Stimulated activated CD4-positive, alpha-beta T cell treated with anti-CD3 and anti-CD28 coated beads, Interleukin-15, amount 100 ng/mL, for 1 hour (primary cell): ENCODE results near the gene APOL4.
"Not testable (repeated sequence)": the region's sequence is repeated elsewhere in the genome, so short reads cannot be mapped to it uniquely, and the experiment has no call there.

Experiments
- DNase-seq, 2 donors: peaks; one replicate each; pipeline ENCODE4 v3.0.0-alpha.2; 2020; ENCODE audit warnings: low read depth in 1 of 2, low spot score in 1 of 2

Gene APOL4

DNA sequence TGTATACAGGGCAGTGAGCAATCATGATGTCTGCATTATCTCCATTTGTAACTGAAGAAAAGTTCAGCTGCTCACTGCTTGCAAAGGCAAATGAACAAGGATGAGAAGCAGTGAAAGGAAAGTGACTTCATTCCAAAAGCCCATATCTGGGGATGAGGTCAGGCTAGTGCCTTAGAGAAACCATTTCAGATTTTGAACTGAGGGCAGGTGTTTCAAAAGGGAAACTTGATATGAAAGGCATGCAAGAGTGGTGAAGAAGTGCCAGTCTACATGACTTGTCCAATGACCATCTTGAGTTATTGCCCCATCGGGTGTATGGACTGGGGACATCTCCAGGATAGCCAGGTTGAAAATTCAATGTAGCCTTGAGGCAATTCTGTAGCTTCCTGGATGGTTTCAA lies 7.3 kb upstream of the APOL4 start:
- DNase-seq, result no peak

GRCh38 chr22:36208162-36208765 lies 6.7 kb upstream of the APOL4 start:
- DNase-seq, result no peak

- no peak for DNase-seq
These were observed 4.6 kb upstream of the APOL4 start for GRCh38 chr22:36206255-36206654.

GRCh38 chr22:36205573-36205972 lies 4.0 kb upstream of the APOL4 start:
- not testable (repeated sequence) for DNase-seq

DNA sequence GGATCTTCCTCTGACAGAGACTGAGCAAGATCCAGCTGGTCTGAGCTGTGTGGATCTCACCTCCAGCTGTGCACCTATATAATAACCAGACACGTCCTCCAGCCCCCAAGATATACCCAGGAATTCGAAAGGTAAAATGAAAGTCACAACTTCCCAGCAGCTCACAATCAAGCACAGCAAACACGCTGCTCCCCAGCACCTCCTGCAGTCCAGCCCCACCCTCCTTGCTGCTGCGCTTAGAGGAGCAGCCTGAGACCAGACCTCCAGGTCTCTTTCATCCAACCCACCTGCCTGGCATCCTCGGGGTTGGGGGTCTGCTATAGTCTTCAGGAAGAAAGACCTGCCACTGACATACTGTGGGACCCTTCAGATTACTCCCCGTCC lies 3.0 kb upstream of the APOL4 start:
- DNase-seq, result no peak

GRCh38 chr22:36204001-36204631 lies 2.5 kb upstream of the APOL4 start:
- no peak for DNase-seq

DNA sequence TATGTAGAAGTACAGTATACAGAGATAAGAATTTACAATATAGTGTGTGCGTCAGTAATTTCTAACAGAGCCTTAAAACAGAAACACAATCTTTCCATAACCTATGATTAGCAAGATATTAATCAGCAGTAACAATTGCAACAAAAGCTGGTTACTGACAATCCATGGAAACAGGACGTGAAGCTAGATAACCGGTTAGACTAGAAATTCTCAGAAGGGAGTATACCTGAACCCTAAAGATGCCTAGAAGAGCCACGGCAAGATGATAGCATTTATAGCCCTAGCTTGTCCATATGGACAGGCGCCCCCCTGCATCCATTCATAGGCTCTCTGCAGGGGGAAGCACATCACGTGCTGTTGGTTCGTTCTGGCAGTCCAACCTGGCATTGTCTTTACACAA lies 1.8 kb upstream of the APOL4 start:
- not testable (repeated sequence) for DNase-seq

- not testable (repeated sequence) for DNase-seq
These were observed 1.3 kb upstream of the APOL4 start for GRCh38 chr22:36202906-36203305.

- not testable (repeated sequence) for DNase-seq
These were observed 584 bp downstream of the APOL4 start for GRCh38 chr22:36201025-36201424.

DNA sequence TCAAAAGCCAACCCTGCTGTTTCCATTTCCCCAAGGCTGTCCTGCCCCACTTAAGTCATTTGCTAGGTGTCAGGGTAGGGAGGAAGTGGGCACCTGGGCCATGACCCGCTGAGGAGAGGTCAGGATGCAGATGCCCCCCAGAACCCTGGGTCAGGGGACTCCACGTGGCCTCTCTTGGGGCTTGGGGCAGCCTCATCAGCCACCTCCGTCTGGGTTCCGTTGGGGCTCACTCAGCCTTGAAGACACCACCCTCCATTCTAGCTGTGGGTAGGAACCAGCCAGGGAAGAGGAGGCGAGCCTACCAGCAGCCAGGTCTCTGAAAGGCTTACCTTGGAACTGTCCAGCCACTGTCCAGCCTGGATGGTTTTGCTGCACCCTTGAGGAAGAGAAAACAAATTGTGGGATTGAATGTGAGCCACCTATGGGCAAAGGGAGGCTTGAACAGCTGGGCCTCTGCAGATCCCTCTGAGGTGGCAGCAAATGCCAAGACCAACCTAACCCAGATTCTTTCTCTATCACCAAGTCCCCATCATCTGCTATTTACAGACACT lies 2.5 kb downstream of the APOL4 start:
- no peak for DNase-seq

DNA sequence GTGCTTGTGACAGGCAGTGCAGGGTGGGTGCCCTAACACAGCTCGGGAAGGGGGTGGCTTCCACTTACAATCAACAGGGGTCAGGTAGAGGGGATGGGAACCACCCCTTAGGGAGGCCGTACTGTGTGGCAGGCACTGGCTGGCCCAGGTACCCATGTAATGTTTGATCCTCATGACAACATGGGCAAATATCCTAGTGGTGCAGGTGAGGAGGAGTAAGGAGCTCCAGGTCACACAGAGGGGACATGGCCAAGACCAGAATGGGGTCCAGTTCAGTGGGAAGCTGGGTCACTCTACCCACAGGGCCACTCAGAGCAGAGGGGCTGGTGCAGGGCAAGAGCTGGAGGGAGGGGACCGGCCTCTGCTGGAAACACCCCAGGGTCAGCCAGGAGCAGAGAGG lies 3.1 kb downstream of the APOL4 start:
- DNase-seq, result no peak

- DNase-seq, result no peak
These were observed 4.0 kb downstream of the APOL4 start for GRCh38 chr22:36197514-36198146.

DNA sequence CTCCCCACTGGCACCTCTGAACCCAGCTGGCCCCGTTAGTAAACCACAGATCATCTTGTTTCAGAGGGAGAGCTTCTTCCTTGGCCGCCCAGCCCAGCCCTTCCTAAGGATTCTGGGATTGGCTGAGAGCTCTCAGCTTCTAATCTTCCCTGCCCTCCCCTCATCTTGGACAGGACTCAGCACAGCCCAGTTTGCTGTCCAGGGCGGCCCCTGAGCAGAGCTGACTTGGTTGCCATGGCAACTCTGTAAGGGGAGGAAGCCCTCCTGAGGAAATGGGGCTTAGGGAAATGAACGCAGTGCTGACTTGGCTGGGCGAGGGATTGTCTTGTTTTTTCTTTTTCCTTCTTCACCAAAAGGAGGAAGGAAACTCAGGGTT lies 4.6 kb downstream of the APOL4 start:
- DNase-seq, result no peak

- no peak for DNase-seq
These were observed 5.2 kb downstream of the APOL4 start for GRCh38 chr22:36196254-36197064.

DNA sequence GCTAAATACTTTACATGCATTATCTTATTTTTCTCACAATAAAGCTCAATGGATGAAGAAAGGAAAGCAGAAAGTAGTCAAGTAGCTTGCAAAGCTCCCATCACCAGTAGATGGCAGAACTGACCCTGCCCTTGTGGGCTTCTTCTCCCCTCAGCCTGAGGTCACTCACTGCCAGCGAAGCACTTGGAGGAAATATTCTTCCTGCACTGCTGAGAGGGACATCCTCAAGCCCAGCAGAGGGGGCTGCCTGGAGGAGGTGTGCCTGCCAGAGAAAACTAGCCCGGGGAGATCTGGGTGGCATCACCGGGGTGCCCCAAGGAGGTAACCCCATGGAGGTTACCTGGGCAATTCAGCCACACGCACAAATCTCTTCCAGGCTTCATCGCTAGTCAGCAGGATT lies 6.6 kb downstream of the APOL4 start:
- no peak for DNase-seq

- no peak for DNase-seq
These were observed 7.2 kb downstream of the APOL4 start for GRCh38 chr22:36194385-36194784.

DNA sequence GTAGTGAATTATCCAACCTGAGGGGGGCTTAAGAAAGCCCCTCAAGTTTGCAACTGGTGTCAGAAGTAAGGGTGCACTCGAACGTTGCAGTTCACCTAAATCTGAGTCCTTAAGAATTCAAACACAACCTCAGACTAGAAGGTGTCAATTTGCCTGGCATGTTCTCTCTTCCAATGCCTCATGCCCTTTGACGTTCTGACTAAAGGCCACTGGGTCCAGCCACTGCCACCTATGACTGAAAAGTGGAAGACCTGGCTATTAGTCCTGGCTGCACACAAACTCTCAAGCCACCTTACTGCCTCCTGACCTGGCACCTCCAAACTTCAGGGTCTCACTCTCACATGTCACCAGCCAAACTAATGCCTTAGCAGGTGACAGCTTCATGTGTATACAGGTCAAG lies 8.0 kb downstream of the APOL4 start:
- DNase-seq, result no peak

- DNase-seq, result no peak
These were observed 8.4 kb downstream of the APOL4 start for GRCh38 chr22:36193171-36193570.

GRCh38 chr22:36192542-36192941 lies 9.1 kb downstream of the APOL4 start:
- no peak for DNase-seq

DNA sequence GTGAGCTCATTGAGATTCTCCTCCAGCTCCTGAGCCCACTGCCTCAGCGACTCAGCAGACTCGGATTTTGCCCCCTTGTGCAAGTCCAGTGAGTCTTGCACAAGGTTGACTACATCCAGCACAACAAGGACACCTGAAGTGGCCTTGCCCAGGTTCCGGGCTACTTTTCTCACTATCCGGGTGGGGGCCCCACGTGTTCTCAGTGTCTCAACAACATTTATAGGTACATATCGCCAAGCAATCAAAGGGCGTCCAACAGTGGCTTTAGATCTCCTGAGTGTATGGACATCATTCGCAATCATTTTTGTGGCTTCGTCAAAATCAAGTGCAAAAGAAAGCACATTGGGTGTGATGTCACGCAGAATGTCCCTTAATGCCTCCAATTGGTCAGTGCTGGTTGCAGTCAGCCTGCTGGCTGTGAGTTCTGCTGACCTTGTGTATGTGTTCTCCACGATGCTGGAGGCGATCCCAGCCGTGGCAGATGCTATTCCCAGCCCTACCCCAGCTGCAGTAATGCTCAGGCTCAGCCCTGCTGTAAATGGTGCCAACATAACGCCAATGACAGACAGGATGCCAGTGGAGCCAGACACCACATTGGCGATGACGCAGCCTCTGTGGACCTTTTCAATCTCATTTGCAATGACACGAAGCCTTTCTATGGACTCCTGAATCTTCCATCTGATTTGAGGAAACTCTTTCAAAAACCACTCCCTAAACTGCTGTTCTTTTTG lies 10.3 kb downstream of the APOL4 start:
- no peak for DNase-seq

GRCh38 chr22:36187862-36188261 lies 13.7 kb downstream of the APOL4 start:
- DNase-seq, result not testable (repeated sequence)
